MM.1S (cell line): ENCODE results near the gene SYNE1.

ENCODE experiments used
- DNase-seq: peaks from one replicate; pipeline ENCODE4 v3.0.0-alpha.2; 2015
- H2AFZ ChIP-seq: fragments of 300-600 bp; sonication (generic); 2 replicates; pipeline ENCODE4 v1.6.0; 2016; ENCODE audit warnings: antibody characterized with exemption, low read length
- H3F3A ChIP-seq: fragments of 300-600 bp; sonication (generic); 2 replicates; pipeline ENCODE4 v1.6.1; 2016; ENCODE audit warnings: mild to moderate bottlenecking, antibody characterized with exemption, low read length, moderate library complexity, mixed read lengths; ENCODE audit not compliant: insufficient read depth
- H3K27ac ChIP-seq: fragments of 300-600 bp; sonication (generic); 2 replicates; pipeline ENCODE4 v1.5.1; 2016; ENCODE audit warnings: mild to moderate bottlenecking, low read length
- H3K27me3 ChIP-seq: fragments of 300-600 bp; sonication (generic); replicated peaks from 2 replicates; pipeline ENCODE4 v1.6.0; 2016; ENCODE audit warnings: low read length; ENCODE audit not compliant: insufficient read depth
- H3K36me3 ChIP-seq: fragments of 300-600 bp; sonication (generic); replicated peaks from 2 replicates; pipeline ENCODE4 v1.6.1; 2016; ENCODE audit warnings: mild to moderate bottlenecking, low read length, mixed read lengths; ENCODE audit not compliant: insufficient read depth
- H3K4me1 ChIP-seq: fragments of 300-600 bp; sonication (generic); 2 replicates; pipeline ENCODE4 v1.6.1; 2016; ENCODE audit warnings: low read length, mixed read lengths
- H3K4me2 ChIP-seq: fragments of 300-600 bp; sonication (generic); 2 replicates; pipeline ENCODE4 v1.6.0; 2016; ENCODE audit warnings: low read depth, low read length
- H3K4me3 ChIP-seq: fragments of 300-600 bp; sonication (generic); 2 replicates; pipeline ENCODE4 v1.5.1; 2016; ENCODE audit warnings: low read length, mixed read lengths
- H3K79me2 ChIP-seq: fragments of 300-600 bp; sonication (generic); 2 replicates; pipeline ENCODE4 v1.6.1; 2016; ENCODE audit warnings: mixed run types, low read length, mixed read lengths
- H3K9ac ChIP-seq: fragments of 300-600 bp; sonication (generic); 2 replicates; pipeline ENCODE4 v1.6.1; 2016; ENCODE audit warnings: low read length, mixed read lengths
- H3K9me2 ChIP-seq: fragments of 300-600 bp; sonication (generic); replicated peaks from 2 replicates; pipeline ENCODE4 v1.6.1; 2016; ENCODE audit warnings: mild to moderate bottlenecking, low read length, mixed read lengths; ENCODE audit not compliant: insufficient read depth
- H3K9me3 ChIP-seq: fragments of 300-600 bp; sonication (generic); replicated peaks from 2 replicates; pipeline ENCODE4 v1.6.1; 2016; ENCODE audit warnings: mild to moderate bottlenecking, low read length, mixed read lengths; ENCODE audit not compliant: insufficient read depth
- H4K20me1 ChIP-seq: fragments of 300-600 bp; sonication (generic); 2 replicates; pipeline ENCODE4 v1.6.1; 2016; ENCODE audit warnings: mild to moderate bottlenecking, low read length, moderate library complexity, mixed read lengths; ENCODE audit not compliant: insufficient read depth
- CTCF ChIP-seq: fragments of 300-600 bp; sonication (generic); IDR thresholded peaks from 2 replicates; pipeline ENCODE4 v1.5.1; 2016; ENCODE audit warnings: antibody characterized with exemption, low read length, mixed read lengths
- EZH2 ChIP-seq: fragments of 300-600 bp; sonication (generic); optimal IDR thresholded peaks from 2 replicates; pipeline ENCODE3; 2017; ENCODE audit warnings: low read depth, mild to moderate bottlenecking, antibody characterized with exemption, low read length, mixed read lengths
- EZH2phosphoT487 ChIP-seq: fragments of 300-600 bp; sonication (generic); IDR thresholded peaks from 2 replicates; pipeline ENCODE4 v1.6.1; 2018; ENCODE audit warnings: antibody characterized with exemption, low read length

Gene SYNE1

GRCh38 chr6:152093711-152094110 lies 543.5 kb downstream of the SYNE1 start:
- H3K36me3 ChIP-seq = no peaks in the 10 kb centered on the region
- H3F3A ChIP-seq = no peaks in the 10 kb centered on the region
- no peak overlapping the region for H3K4me2 ChIP-seq
- H3K9me2 ChIP-seq = no peaks in the 10 kb centered on the region
- no peak overlapping the region for H3K9ac ChIP-seq
- TF ChIP-seq EZH2phosphoT487 (no peak), EZH2 (no peak), CTCF (no peak)
- no peaks in the 10 kb centered on the region for H3K27me3 ChIP-seq
- H2AFZ ChIP-seq = no peak overlapping the region
- H3K4me3 ChIP-seq = no peak overlapping the region
- no peak for DNase-seq
- no peaks in the 10 kb centered on the region for H3K9me3 ChIP-seq
- no peak overlapping the region for H3K27ac ChIP-seq
- H3K4me1 ChIP-seq = no peaks in the 10 kb centered on the region
- no peaks in the 10 kb centered on the region for H4K20me1 ChIP-seq
- no peaks in the 10 kb centered on the region for H3K79me2 ChIP-seq

- Histone ChIP-seq H3F3A (no peaks in the 10 kb centered on the region), H3K9me3 (no peaks in the 10 kb centered on the region), H3K4me2 (no peak overlapping the region), H3K79me2 (no peaks in the 10 kb centered on the region), H4K20me1 (no peaks in the 10 kb centered on the region), H3K9me2 (no peaks in the 10 kb centered on the region), H3K9ac (no peak overlapping the region), H3K36me3 (no peaks in the 10 kb centered on the region), H3K27me3 (no peaks in the 10 kb centered on the region), H3K4me1 (no peaks in the 10 kb centered on the region), H2AFZ (no peak overlapping the region), H3K4me3 (no peak overlapping the region), H3K27ac (no peak overlapping the region)
- TF ChIP-seq EZH2 = no peak
- no peak for TF ChIP-seq CTCF
- no peak for TF ChIP-seq EZH2phosphoT487
- DNase-seq = no peak
Observed at GRCh38 chr6:152091851-152092341, 545.3 kb downstream of the SYNE1 start.

GRCh38 chr6:152091201-152091600 lies 546.0 kb downstream of the SYNE1 start:
- Histone ChIP-seq H3K9ac (no peak overlapping the region), H3K9me2 (no peaks in the 10 kb centered on the region), H2AFZ (no peak overlapping the region), H3F3A (no peaks in the 10 kb centered on the region), H3K79me2 (no peaks in the 10 kb centered on the region), H4K20me1 (no peaks in the 10 kb centered on the region), H3K4me2 (no peak overlapping the region), H3K4me3 (no peak overlapping the region), H3K36me3 (no peaks in the 10 kb centered on the region), H3K4me1 (no peaks in the 10 kb centered on the region), H3K27ac (no peak overlapping the region), H3K27me3 (no peaks in the 10 kb centered on the region), H3K9me3 (no peaks in the 10 kb centered on the region)
- TF ChIP-seq EZH2phosphoT487 (no peak), CTCF (no peak), EZH2 (no peak)
- no peak for DNase-seq
